PC-3 (cell line): ENCODE data around the gene RPS5.

ENCODE experiments used
- CTCF ChIP-seq: fragments of 300-600 bp; sonication (generic); conservative IDR thresholded peaks from 2 replicates; pipeline ENCODE4 v1.5.1; 2017; ENCODE audit warnings: antibody characterized with exemption, low read depth, mild to moderate bottlenecking, low read length
- EZH2 ChIP-seq: fragments of 300-600 bp; sonication (generic); IDR thresholded peaks from one replicate; pipeline ENCODE4 v1.6.1; 2017; ENCODE audit warnings: antibody characterized with exemption, mild to moderate bottlenecking, low read length; ENCODE audit not compliant: unreplicated experiment
- EZH2phosphoT487 ChIP-seq: fragments of 300-600 bp; sonication (generic); IDR thresholded peaks from 2 replicates; pipeline ENCODE4 v1.6.1; 2018; ENCODE audit warnings: mild to moderate bottlenecking, antibody characterized with exemption, low read length, borderline replicate concordance

- TF ChIP-seq EZH2phosphoT487 (no peak), CTCF (no peak), EZH2 (no peak)
Measured at GRCh38 chr19:58368561-58369360, 18.3 kb upstream of the RPS5 start.
